Measurements from ENCODE around the gene NFATC3.

Gene NFATC3

DNA sequence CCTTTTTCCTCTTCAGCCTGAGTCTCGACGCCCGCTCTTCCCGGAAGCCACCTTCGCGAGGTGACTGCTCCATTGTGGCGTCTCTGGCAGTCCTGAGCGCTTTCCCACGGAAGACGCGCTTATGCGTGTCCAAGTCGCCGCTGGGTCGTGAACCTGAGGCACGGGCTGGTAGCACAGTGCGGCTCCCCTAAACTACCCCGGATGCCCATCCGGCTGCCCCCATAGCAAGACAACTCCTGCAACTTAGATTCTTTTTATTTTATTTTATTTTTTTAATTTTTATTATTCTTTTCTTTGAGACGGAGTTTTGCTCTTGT, 152.8 kb downstream of the NFATC3 start:
- H3K4me3 ChIP-seq (ENCODE audit: low read length in 2 of 2), result peak overlapping the region; percentile 84 to 87

DNA sequence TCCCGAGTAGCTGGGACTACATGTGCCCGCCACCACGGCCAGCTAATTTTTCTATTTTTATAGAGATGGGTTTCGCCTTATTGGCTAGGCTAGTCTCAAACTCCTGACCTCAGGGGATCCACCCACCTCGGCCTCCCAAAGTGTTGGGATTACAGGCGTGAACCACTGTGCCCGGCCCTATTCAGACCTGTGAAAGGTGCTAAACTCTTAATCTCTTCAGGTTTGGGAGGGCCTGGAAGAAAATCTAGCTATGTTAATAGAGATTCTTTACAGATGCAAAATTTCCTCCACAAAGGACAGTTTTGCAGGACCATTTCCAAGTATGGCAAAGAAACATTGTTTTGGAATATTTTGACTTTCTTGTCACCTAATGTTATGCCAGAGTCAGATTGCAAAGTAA, 156.9 kb downstream of the NFATC3 start:
- Histone ChIP-seq H3K4me1 (ENCODE audit: control insufficient read depth, insufficient read depth, low read length) (peaks cover 40% of the 10 kb centered on the region), H3K9me3 (ENCODE audit: control insufficient read depth in 2 of 2, low read length in 2 of 2) (no peaks in the 10 kb centered on the region), H3K4me3 (ENCODE audit: low read length in 2 of 2) (no peak overlapping the region), H3K27me3 (ENCODE audit: control insufficient read depth in 1 of 2, insufficient read depth in 2 of 2, low read length in 2 of 2) (no peaks in the 10 kb centered on the region), H3K36me3 (ENCODE audit: control insufficient read depth in 2 of 2, insufficient read depth in 2 of 2, low read length in 2 of 2) (no peaks in the 10 kb centered on the region), H3K9ac (ENCODE audit: low read length in 2 of 2) (no peak overlapping the region), H3K27ac (ENCODE audit: low read length) (no peak overlapping the region)

More for the DNA sequence above, 152.8 kb downstream of the NFATC3 start:
- H3K27me3 ChIP-seq (ENCODE audit: control insufficient read depth in 1 of 2, insufficient read depth in 2 of 2, low read length in 2 of 2), result no peaks in the 10 kb centered on the region
- H3K9me3 ChIP-seq (ENCODE audit: control insufficient read depth in 2 of 2, low read length in 2 of 2), result no peaks in the 10 kb centered on the region
- H3K4me1 ChIP-seq (ENCODE audit: control insufficient read depth, insufficient read depth, low read length), result peaks cover 31% of the 10 kb centered on the region
- H3K27ac ChIP-seq (ENCODE audit: low read length), result peak overlapping the region; percentile 62
- peak overlapping the region; percentile 76 to 92 for H3K9ac ChIP-seq (ENCODE audit: low read length in 2 of 2)
- no peaks in the 10 kb centered on the region for H3K36me3 ChIP-seq (ENCODE audit: control insufficient read depth in 2 of 2, insufficient read depth in 2 of 2, low read length in 2 of 2)

DNA sequence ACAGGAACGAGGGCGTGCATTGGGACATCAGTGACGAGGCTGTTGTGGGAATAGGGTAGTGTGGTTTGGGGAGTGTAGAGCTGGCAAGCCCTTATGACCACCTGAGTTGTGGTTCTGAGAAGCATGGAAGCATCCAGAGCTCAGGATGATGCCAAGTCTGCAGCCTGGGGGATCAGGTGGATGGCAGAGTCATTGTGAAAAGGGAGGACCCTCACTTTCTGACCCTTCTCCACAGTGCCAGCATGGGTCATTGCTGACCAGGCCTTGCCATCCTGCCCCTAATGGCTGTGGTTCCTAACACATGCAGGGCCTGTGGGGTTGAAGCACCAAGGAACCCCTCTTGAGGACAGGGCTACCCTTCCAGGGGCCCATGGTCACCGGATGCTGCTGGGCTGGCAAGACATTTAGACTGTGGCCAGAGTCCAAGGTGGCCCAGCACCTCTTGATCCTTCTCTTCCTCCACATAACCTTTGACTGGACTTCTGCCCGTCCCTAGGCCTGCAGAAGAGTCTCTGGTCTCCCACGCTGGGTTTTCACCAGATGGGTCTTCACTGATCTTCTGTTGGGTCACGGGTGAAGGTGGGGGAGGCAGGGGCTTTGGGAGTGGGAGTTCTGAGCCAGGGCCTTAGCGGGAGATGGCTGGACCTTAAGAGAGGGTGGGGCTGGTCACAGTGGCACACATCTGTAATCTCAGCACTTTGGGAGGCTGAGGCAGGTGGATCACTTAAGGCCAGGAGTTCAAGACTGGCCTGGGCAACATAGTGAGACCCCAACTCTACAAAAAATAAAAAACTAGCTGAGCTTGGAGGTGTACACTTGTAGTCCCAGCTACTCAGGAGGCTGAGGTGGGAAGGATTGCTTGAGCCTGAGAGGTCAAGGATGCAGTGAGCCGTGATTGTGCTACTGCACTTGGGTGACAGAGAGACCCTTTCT, 158.0 kb downstream of the NFATC3 start:
- H3K4me3 ChIP-seq (ENCODE audit: low read length in 2 of 2), result no peak overlapping the region
- H3K9me3 ChIP-seq (ENCODE audit: control insufficient read depth in 2 of 2, low read length in 2 of 2), result no peaks in the 10 kb centered on the region
- H3K4me1 ChIP-seq (ENCODE audit: control insufficient read depth, insufficient read depth, low read length), result peaks cover 35% of the 10 kb centered on the region
- H3K27ac ChIP-seq (ENCODE audit: low read length), result no peak overlapping the region
- no peaks in the 10 kb centered on the region for H3K36me3 ChIP-seq (ENCODE audit: control insufficient read depth in 2 of 2, insufficient read depth in 2 of 2, low read length in 2 of 2)
- H3K27me3 ChIP-seq (ENCODE audit: control insufficient read depth in 1 of 2, insufficient read depth in 2 of 2, low read length in 2 of 2), result no peaks in the 10 kb centered on the region
- H3K9ac ChIP-seq (ENCODE audit: low read length in 2 of 2), result no peak overlapping the region

DNA sequence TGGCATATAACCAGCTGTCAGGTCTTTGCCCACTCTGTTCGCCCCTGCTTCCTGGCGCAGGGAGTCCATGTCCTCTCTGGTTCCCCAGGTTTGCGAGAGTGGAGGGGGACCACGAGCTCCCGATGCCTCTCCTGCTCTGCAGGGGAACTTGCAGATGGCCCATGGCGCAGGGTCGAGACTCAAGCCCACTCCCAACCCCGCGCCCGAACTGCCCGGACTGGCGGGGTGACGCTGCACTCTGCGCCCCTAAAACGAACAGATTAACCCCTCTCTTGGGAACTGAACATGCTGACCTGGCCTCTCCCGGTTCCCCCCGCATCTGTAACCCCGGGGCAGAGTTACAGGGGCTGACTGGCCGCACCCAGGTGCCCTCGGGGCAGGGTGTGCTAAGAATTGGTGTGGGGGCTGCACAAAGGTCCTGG, 159.3 kb downstream of the NFATC3 start:
- peaks cover 31% of the 10 kb centered on the region for H3K4me1 ChIP-seq (ENCODE audit: control insufficient read depth, insufficient read depth, low read length)

DNA sequence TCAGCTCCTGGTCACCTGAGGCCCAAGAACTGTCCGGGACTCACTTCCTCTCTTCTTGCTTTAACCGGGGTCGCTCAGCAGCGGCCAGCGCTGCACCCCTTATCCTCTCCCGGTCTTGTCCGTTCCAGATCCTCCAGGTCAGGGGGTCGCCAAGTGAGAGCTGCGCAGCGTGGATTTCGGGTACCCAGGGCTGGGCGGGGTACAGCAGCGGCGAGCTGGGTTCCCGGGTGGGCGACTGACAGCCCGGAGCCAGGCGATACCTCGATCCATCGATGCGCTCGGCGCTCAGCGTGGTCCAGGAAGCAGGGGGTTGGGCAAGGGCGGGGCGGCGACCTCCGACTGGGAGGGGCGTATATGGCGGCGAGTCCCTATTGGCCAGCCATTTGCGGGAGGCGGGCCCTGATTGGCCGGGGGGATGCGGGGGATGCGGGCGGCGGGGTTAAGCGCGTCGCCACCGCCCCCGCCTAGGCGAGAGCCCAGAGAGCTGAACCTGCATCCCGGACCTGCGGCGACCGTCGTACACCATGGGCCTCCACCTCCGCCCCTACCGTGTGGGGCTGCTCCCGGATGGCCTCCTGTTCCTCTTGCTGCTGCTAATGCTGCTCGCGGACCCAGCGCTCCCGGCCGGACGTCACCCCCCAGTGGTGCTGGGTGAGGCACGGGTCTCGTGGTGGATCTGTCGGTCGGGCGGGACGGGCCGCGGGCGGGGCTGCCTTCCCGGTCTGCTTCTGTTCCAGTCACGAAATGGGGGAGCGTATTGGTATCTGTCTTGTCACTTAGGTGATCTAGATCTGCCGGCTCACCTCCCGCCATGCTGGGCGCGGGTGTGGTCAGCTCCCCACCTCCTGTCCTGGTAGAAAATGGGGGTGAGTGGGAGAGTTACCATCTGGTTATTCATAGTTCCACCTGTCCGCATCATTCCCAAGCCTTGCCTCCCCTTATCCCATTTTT, 160.0 kb downstream of the NFATC3 start, which contains the start of gene PLA2G15:
TSS of gene PLA2G15 (plus strand) at position 471 of the 951 bp plus-strand sequence. CDS start at position 525, 54 bp downstream.
- Histone ChIP-seq H3K27me3 (ENCODE audit: control insufficient read depth in 1 of 2, insufficient read depth in 2 of 2, low read length in 2 of 2) (no peaks in the 10 kb centered on the region), H3K4me3 (ENCODE audit: low read length in 2 of 2) (peak within 1 kb of the TSS; percentile 96 to 99), H3K4me1 (ENCODE audit: control insufficient read depth, insufficient read depth, low read length) (peaks cover 31% of the 10 kb centered on the region), H3K9me3 (ENCODE audit: control insufficient read depth in 2 of 2, low read length in 2 of 2) (no peaks in the 10 kb centered on the region), H3K9ac (ENCODE audit: low read length in 2 of 2) (peak within 1 kb of the TSS; percentile 83 to 85), H3K36me3 (ENCODE audit: control insufficient read depth in 2 of 2, insufficient read depth in 2 of 2, low read length in 2 of 2) (peaks cover 0 to 7% of the 10 kb centered on the region in 2 donors), H3K27ac (ENCODE audit: low read length) (peak within 1 kb of the TSS; percentile 24)

More for the DNA sequence above, 159.3 kb downstream of the NFATC3 start:
- Histone ChIP-seq H3K4me3 (ENCODE audit: low read length in 2 of 2) (peak overlapping the region; percentile 96 to 99), H3K36me3 (ENCODE audit: control insufficient read depth in 2 of 2, insufficient read depth in 2 of 2, low read length in 2 of 2) (peaks cover 0 to 5% of the 10 kb centered on the region in 2 donors), H3K9ac (ENCODE audit: low read length in 2 of 2) (peak overlapping the region; percentile 83 to 85), H3K27me3 (ENCODE audit: control insufficient read depth in 1 of 2, insufficient read depth in 2 of 2, low read length in 2 of 2) (no peaks in the 10 kb centered on the region), H3K27ac (ENCODE audit: low read length) (peak overlapping the region; percentile 24), H3K9me3 (ENCODE audit: control insufficient read depth in 2 of 2, low read length in 2 of 2) (no peaks in the 10 kb centered on the region)

DNA sequence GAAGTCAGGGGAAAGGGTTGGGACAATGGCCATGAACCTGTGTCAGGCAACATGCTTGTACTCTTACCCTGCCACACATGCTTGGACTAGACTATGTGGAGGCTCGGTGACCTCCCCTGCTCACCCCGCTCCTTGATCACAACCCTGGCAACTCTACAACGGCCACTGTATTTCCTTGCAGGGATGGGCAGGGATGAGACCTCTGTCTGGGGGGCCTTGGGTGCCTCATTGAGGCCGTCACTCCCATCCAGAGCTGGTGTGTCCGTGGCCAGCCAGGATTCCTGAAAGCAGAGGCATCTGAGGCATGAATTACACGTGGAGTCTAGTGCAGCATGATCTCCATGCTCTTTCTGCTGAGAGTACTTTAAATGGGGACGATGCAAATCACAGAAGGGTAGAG, 161.0 kb downstream of the NFATC3 start:
- Histone ChIP-seq H3K27me3 (ENCODE audit: control insufficient read depth in 1 of 2, insufficient read depth in 2 of 2, low read length in 2 of 2) (no peaks in the 10 kb centered on the region), H3K4me3 (ENCODE audit: low read length in 2 of 2) (peak overlapping the region; percentile 96 to 99), H3K36me3 (ENCODE audit: control insufficient read depth in 2 of 2, insufficient read depth in 2 of 2, low read length in 2 of 2) (peaks cover 0 to 11% of the 10 kb centered on the region in 2 donors)

DNA sequence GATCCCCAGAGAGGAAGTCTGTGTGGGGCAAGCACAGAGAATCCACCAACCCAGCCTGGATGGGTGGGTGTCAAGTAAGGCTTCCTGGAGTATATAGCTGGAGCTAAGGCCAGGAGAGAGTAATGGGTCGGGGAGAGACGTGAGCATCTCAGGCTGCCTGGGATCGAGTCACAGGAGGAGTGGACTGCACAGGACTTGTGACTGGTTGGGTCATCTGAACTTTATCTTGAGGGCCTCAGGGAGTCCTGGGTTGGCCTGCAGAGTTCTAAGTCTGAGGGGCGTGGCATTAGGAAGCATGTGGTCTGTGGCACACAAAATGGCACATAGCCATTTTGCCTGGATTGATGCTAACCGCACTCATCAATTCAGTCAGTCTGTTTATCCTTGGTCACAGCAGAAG, 161.5 kb downstream of the NFATC3 start:
- no peaks in the 10 kb centered on the region for H3K27me3 ChIP-seq (ENCODE audit: control insufficient read depth in 1 of 2, insufficient read depth in 2 of 2, low read length in 2 of 2)
- no peaks in the 10 kb centered on the region for H3K9me3 ChIP-seq (ENCODE audit: control insufficient read depth in 2 of 2, low read length in 2 of 2)
- H3K4me1 ChIP-seq (ENCODE audit: control insufficient read depth, insufficient read depth, low read length), result peaks cover 31% of the 10 kb centered on the region
- H3K36me3 ChIP-seq (ENCODE audit: control insufficient read depth in 2 of 2, insufficient read depth in 2 of 2, low read length in 2 of 2), result peaks cover 0 to 12% of the 10 kb centered on the region in 2 donors
- H3K27ac ChIP-seq (ENCODE audit: low read length), result no peak overlapping the region
- peak overlapping the region; percentile 36 to 41 for H3K9ac ChIP-seq (ENCODE audit: low read length in 2 of 2)
- peak overlapping the region in 1 of 2 donors; percentile 96 for H3K4me3 ChIP-seq (ENCODE audit: low read length in 2 of 2)

More for the DNA sequence above, 161.0 kb downstream of the NFATC3 start:
- H3K27ac ChIP-seq (ENCODE audit: low read length), result no peak overlapping the region
- H3K9ac ChIP-seq (ENCODE audit: low read length in 2 of 2), result peak overlapping the region; percentile 41 to 75
- H3K4me1 ChIP-seq (ENCODE audit: control insufficient read depth, insufficient read depth, low read length), result peaks cover 31% of the 10 kb centered on the region
- H3K9me3 ChIP-seq (ENCODE audit: control insufficient read depth in 2 of 2, low read length in 2 of 2), result no peaks in the 10 kb centered on the region

DNA sequence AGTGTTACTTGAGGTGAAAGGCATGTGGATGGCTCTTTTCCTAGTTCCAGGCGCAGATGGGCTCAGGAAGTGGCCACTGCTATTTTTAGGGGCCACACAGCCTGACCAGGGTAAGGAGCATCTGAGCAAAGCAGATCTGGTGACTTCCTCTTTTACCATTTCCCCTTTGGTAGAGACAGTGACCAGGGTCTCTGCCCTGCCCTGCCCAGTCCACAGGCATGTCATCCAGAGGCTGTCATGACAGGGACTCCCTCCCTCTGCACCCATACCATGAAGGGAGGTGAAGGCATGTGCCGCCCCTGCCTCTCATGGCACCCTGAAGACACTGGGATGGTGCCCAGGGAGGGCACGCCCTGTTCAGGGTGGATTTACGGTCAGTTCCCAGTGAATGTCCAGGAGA, 162.2 kb downstream of the NFATC3 start:
- Histone ChIP-seq H3K36me3 (ENCODE audit: control insufficient read depth in 2 of 2, insufficient read depth in 2 of 2, low read length in 2 of 2) (peaks cover 0 to 12% of the 10 kb centered on the region in 2 donors), H3K9me3 (ENCODE audit: control insufficient read depth in 2 of 2, low read length in 2 of 2) (no peaks in the 10 kb centered on the region), H3K27me3 (ENCODE audit: control insufficient read depth in 1 of 2, insufficient read depth in 2 of 2, low read length in 2 of 2) (no peaks in the 10 kb centered on the region), H3K9ac (ENCODE audit: low read length in 2 of 2) (peak overlapping the region in 1 of 2 donors; percentile 36), H3K4me3 (ENCODE audit: low read length in 2 of 2) (peak overlapping the region in 1 of 2 donors; percentile 15), H3K27ac (ENCODE audit: low read length) (no peak overlapping the region), H3K4me1 (ENCODE audit: control insufficient read depth, insufficient read depth, low read length) (peaks cover 32% of the 10 kb centered on the region)

DNA sequence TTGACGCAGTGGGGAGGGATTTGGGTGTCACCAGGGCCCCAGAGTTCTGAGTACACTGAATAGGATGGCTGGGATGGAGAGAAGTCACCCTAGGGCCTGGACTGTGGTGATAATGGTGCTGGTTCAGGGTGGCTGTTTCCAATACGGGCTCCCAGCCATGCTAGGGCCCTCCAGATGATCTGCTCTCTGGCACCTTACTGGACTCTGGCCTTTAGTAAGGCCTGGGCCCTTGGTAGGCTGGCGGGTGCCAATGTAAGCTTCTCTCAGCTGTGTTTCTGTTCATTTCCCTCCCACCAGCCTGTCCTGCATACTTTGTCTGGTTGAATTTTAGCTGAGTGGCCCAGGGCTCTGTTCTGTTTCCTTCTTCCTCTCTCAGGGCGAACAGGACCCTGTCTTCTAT, 162.8 kb downstream of the NFATC3 start:
- H3K4me1 ChIP-seq (ENCODE audit: control insufficient read depth, insufficient read depth, low read length), result peaks cover 32% of the 10 kb centered on the region
- H3K9ac ChIP-seq (ENCODE audit: low read length in 2 of 2), result no peak overlapping the region
- H3K4me3 ChIP-seq (ENCODE audit: low read length in 2 of 2), result no peak overlapping the region
- H3K27ac ChIP-seq (ENCODE audit: low read length), result no peak overlapping the region
- H3K36me3 ChIP-seq (ENCODE audit: control insufficient read depth in 2 of 2, insufficient read depth in 2 of 2, low read length in 2 of 2), result peaks cover 0 to 14% of the 10 kb centered on the region in 2 donors
- H3K27me3 ChIP-seq (ENCODE audit: control insufficient read depth in 1 of 2, insufficient read depth in 2 of 2, low read length in 2 of 2), result no peaks in the 10 kb centered on the region
- no peaks in the 10 kb centered on the region for H3K9me3 ChIP-seq (ENCODE audit: control insufficient read depth in 2 of 2, low read length in 2 of 2)

DNA sequence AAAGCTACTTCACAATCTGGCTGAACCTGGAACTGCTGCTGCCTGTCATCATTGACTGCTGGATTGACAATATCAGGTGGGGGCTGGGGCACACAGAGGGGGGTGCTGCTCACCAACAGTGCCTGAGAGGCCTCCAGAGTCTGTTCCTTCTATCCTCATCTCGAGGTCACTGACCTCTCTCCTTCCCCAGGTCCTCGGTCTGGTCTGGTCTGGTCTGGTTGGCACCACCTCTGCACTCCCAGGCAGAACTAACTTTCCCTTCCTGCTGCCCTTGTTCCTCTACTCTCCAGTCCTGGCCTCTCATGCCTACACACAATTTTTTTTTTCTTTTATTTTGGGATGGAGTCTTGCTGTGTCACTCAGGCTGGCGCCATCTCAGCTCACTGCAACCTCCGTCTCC, 164.2 kb downstream of the NFATC3 start:
- Histone ChIP-seq H3K4me1 (ENCODE audit: control insufficient read depth, insufficient read depth, low read length) (peaks cover 29% of the 10 kb centered on the region), H3K9me3 (ENCODE audit: control insufficient read depth in 2 of 2, low read length in 2 of 2) (no peaks in the 10 kb centered on the region), H3K36me3 (ENCODE audit: control insufficient read depth in 2 of 2, insufficient read depth in 2 of 2, low read length in 2 of 2) (peaks cover 0 to 16% of the 10 kb centered on the region in 2 donors)

More for the DNA sequence above, 164.2 kb downstream of the NFATC3 start:
- no peak overlapping the region for H3K9ac ChIP-seq (ENCODE audit: low read length in 2 of 2)
- H3K27ac ChIP-seq (ENCODE audit: low read length), result no peak overlapping the region
- no peaks in the 10 kb centered on the region for H3K27me3 ChIP-seq (ENCODE audit: control insufficient read depth in 1 of 2, insufficient read depth in 2 of 2, low read length in 2 of 2)
- H3K4me3 ChIP-seq (ENCODE audit: low read length in 2 of 2), result no peak overlapping the region

All from stomach smooth muscle (tissue), 2 donors.